CD14-positive monocyte (primary cell): ENCODE measurements around the gene KDM4C. TPM values are rescaled to one million over a fixed set of nuclear protein-coding genes. Genes with fewer than 3 reads are reported as not detected.

Experiments used
- DNase-seq, 3 donors: peaks; one replicate each; pipeline ENCODE4 v3.0.0-alpha.2; 2011 to 2022
- H2AFZ ChIP-seq: 2 replicates; pipeline ENCODE4 v1.6.0; 2012; ENCODE audit warnings: mild to moderate bottlenecking, low read depth, low read length, inconsistent platforms; ENCODE audit not compliant: insufficient read depth, poor library complexity, severe bottlenecking
- H3K27ac ChIP-seq, 2 donors: 1 replicate in 1 of 2; 2 replicates in 1 of 2; pipeline ENCODE4 v1.5.1; 2012 to 2013; ENCODE audit warnings: low read length in 2 of 2, control low read depth in 1 of 2, inconsistent platforms in 1 of 2, low read depth in 1 of 2, mild to moderate bottlenecking in 1 of 2
- H3K27me3 ChIP-seq, 2 donors: one replicate each; pipeline versions ENCODE4 v1.6.0 to v1.6.1; 2011 to 2013; ENCODE audit warnings: low read length in 2 of 2; ENCODE audit not compliant: control insufficient read depth in 2 of 2, insufficient read depth in 2 of 2
- H3K36me3 ChIP-seq, 2 donors: replicated peaks in 1 of 2; 1 replicate in 1 of 2; 2 replicates in 1 of 2; pipeline versions ENCODE4 v1.5.1 to v1.6.1; 2012 to 2013; ENCODE audit warnings: low read length in 2 of 2, control low read depth in 1 of 2, inconsistent platforms in 1 of 2, mild to moderate bottlenecking in 1 of 2; ENCODE audit not compliant: insufficient read depth in 2 of 2, control insufficient read depth in 1 of 2
- H3K4me1 ChIP-seq, 2 donors: 1 replicate in 1 of 2; 2 replicates in 1 of 2; pipeline versions ENCODE4 v1.5.1 to v1.6.1; 2012 to 2013; ENCODE audit warnings: low read length in 2 of 2, control low read depth in 1 of 2, inconsistent platforms in 1 of 2, mild to moderate bottlenecking in 1 of 2, moderate library complexity in 1 of 2; ENCODE audit not compliant: insufficient read depth in 2 of 2, control insufficient read depth in 1 of 2
- H3K4me2 ChIP-seq: replicated peaks from 2 replicates; pipeline ENCODE3; 2012; ENCODE audit warnings: low read length, moderate library complexity, mild to moderate bottlenecking; ENCODE audit not compliant: poor library complexity, severe bottlenecking; ENCODE audit errors: extremely low read depth
- H3K4me3 ChIP-seq, 3 experiments: fragments of 200-600 bp in 1 of 3; sonication (generic) in 1 of 3; replicated peaks in 1 of 3; 1 replicate in 2 of 3; 2 replicates in 1 of 3; pipeline ENCODE4 v1.5.1; 2011 to 2013; ENCODE audit warnings: low read length in 3 of 3, mild to moderate bottlenecking in 3 of 3, control low read depth in 2 of 3, low read depth in 2 of 3, inconsistent platforms in 1 of 3, moderate library complexity in 1 of 3
- H3K79me2 ChIP-seq: 2 replicates; pipeline ENCODE4 v1.6.0; 2012; ENCODE audit warnings: mild to moderate bottlenecking, control low read depth, inconsistent platforms, low read length, moderate library complexity; ENCODE audit not compliant: insufficient read depth
- H3K9ac ChIP-seq: 2 replicates; pipeline ENCODE4 v1.6.0; 2017; ENCODE audit warnings: low read length, mild to moderate bottlenecking; ENCODE audit not compliant: insufficient read depth, poor library complexity, severe bottlenecking
- H3K9me3 ChIP-seq, 2 donors: replicated peaks in 1 of 2; 1 replicate in 1 of 2; 2 replicates in 1 of 2; pipeline versions ENCODE4 v1.5.1 to v1.6.1; 2012 to 2013; ENCODE audit warnings: low read length in 2 of 2, control low read depth in 1 of 2; ENCODE audit not compliant: control insufficient read depth in 1 of 2, insufficient read depth in 1 of 2
- H4K20me1 ChIP-seq: 2 replicates; pipeline ENCODE4 v1.6.0; 2012; ENCODE audit warnings: mild to moderate bottlenecking, low read length, control low read depth, moderate library complexity; ENCODE audit not compliant: insufficient read depth
- H3K27ac Mint-ChIP-seq, 7 donors: one replicate each; pipeline ENCODE4 v1.8.0; 2020; ENCODE audit warnings: mild to moderate bottlenecking in 7 of 7, mixed read lengths in 7 of 7, moderate library complexity in 6 of 7, inconsistent platforms in 2 of 7
- H3K27me3 Mint-ChIP-seq, 3 donors: one replicate each; pipeline ENCODE4 v1.8.0; 2021 to 2022; ENCODE audit warnings: low read depth in 3 of 3, mild to moderate bottlenecking in 3 of 3, mixed read lengths in 3 of 3, moderate library complexity in 3 of 3, inconsistent platforms in 1 of 3
- H3K36me3 Mint-ChIP-seq, 2 donors: one replicate each; pipeline ENCODE4 v1.8.0; 2020; ENCODE audit warnings: mixed read lengths in 2 of 2, inconsistent platforms in 1 of 2, mild to moderate bottlenecking in 1 of 2
- H3K4me1 Mint-ChIP-seq: one replicate; pipeline ENCODE4 v1.8.0; 2020; ENCODE audit warnings: mild to moderate bottlenecking, mixed read lengths
- H3K4me3 Mint-ChIP-seq, 2 donors: one replicate each; pipeline ENCODE4 v1.8.0; 2020; ENCODE audit warnings: mild to moderate bottlenecking in 2 of 2, mixed read lengths in 2 of 2, moderate library complexity in 1 of 2
- H3K9me3 Mint-ChIP-seq, 7 donors: one replicate each; pipeline ENCODE4 v1.8.0; 2020 to 2022; ENCODE audit warnings: mixed read lengths in 7 of 7, mild to moderate bottlenecking in 6 of 7, moderate library complexity in 6 of 7, inconsistent platforms in 2 of 7
- CTCF ChIP-seq: fragments of 200-600 bp; IDR thresholded peaks from one replicate; pipeline ENCODE4 v1.8.0; 2022; ENCODE audit warnings: antibody characterized with exemption, mild to moderate bottlenecking
- WGBS: methylation state at CpG from one replicate; pipeline ENCODE4 v1.1.5; 2013; ENCODE audit warnings: missing lambda C conversion rate; ENCODE audit not compliant: insufficient coverage; 5-methylcytosine and 5-hydroxymethylcytosine counted together
- intact Hi-C, 2 donors: fragments of 100-400 bp; cut with micrococcal nuclease; formaldehyde crosslinking; loops; one replicate each; pipeline versions ENCODE4 v1.15.0 to v1.15.1; 2023
- polyA plus RNA-seq, 3 donors: library from polyadenylated mRNA; depleted of rRNA in 1 of 3; unstranded in 2 of 3; stranded (reverse) in 1 of 3; fragments of 300-500 nt in 2 of 3; fragments of >200 nt in 1 of 3; fragmentation: Illumina TruSeq in 2 of 3; gene quantifications; 1 replicate in 2 of 3; 2 replicates in 1 of 3; pipeline ENCODE4 v1.2.3, GENCODE V29; 2012 to 2021

Gene KDM4C
- polyA plus RNA-seq, 3 donors = 15.2 to 36.2 (median 17.1) TPM

- Histone ChIP-seq H3K27me3 (no peaks in the 10 kb centered on the region), H3K79me2 (no peaks in the 10 kb centered on the region), H3K4me2 (no peak overlapping the region), H3K9ac (no peak overlapping the region), H3K9me3 (no peaks in the 10 kb centered on the region), H3K4me1 (peaks cover 0 to 13% of the 10 kb centered on the region in 2 donors), H3K27ac (no peak overlapping the region), H3K4me3 (no peak overlapping the region), H4K20me1 (peaks cover 72% of the 10 kb centered on the region), H3K36me3 (no peaks in the 10 kb centered on the region), H2AFZ (no peak overlapping the region)
- Mint-ChIP-seq H3K4me1 (peaks cover 26% of the 10 kb centered on the region), H3K27me3 (no peaks in the 10 kb centered on the region), H3K36me3 (peaks cover 3 to 11% of the 10 kb centered on the region in 2 donors), H3K27ac (no peak overlapping the region), H3K4me3 (no peak overlapping the region), H3K9me3 (peaks cover 0 to 4% (median 0%) of the 10 kb centered on the region in 7 donors)
- intact Hi-C loops = no loop called here
- no peak for TF ChIP-seq CTCF
- WGBS = 94% methylated on average over 2 of the region's 4 CpGs
- DNase-seq = no peak
Observed at GRCh38 chr9:6915635-6916034, 157.9 kb downstream of the KDM4C start.

GRCh38 chr9:6917162-6917561 lies 159.4 kb downstream of the KDM4C start:
- H3K27ac ChIP-seq = no peak overlapping the region
- H4K20me1 ChIP-seq = peaks cover 72% of the 10 kb centered on the region
- no peak for TF ChIP-seq CTCF
- peaks cover 11 to 20% of the 10 kb centered on the region in 2 donors for H3K36me3 Mint-ChIP-seq
- H3K79me2 ChIP-seq = no peaks in the 10 kb centered on the region
- no peak overlapping the region for H3K4me3 ChIP-seq
- H3K27me3 ChIP-seq = no peaks in the 10 kb centered on the region
- no peak overlapping the region for H3K4me3 Mint-ChIP-seq
- intact Hi-C loops = no loop called here
- H3K27me3 Mint-ChIP-seq = no peaks in the 10 kb centered on the region
- H3K9me3 ChIP-seq = no peaks in the 10 kb centered on the region
- H3K4me2 ChIP-seq = no peak overlapping the region
- peaks cover 0 to 12% of the 10 kb centered on the region in 2 donors for H3K36me3 ChIP-seq
- no peak overlapping the region for H2AFZ ChIP-seq
- no peak overlapping the region for H3K9ac ChIP-seq
- H3K4me1 Mint-ChIP-seq = peaks cover 29% of the 10 kb centered on the region
- no peak overlapping the region for H3K27ac Mint-ChIP-seq
- peaks cover 0 to 13% of the 10 kb centered on the region in 2 donors for H3K4me1 ChIP-seq
- H3K9me3 Mint-ChIP-seq = peaks cover 0 to 4% (median 0%) of the 10 kb centered on the region in 7 donors
- no peak for DNase-seq
